ENCODE measurements around the gene SLC39A12. TPM values are rescaled to one million over a fixed set of nuclear protein-coding genes. Genes with fewer than 3 reads are reported as not detected.

The SLC39A12 gene
- total and polyA plus RNA-seq, 10 of the 15 experiments (the other 5 are each of a cell fraction or from before 2014, with no cell fraction given): 0.47 to 1.5 (median 0.68) TPM; not detected in 1

- no peak for TF ChIP-seq E4F1 (IDR thresholded peaks at IDR 0.05; ENCODE audit: borderline replicate concordance, partially characterized antibody)
- TF ChIP-seq TCF7 (IDR thresholded peaks at IDR 0.05; ENCODE audit: borderline replicate concordance): no peak
- TF ChIP-seq ZBED1 (IDR thresholded peaks at IDR 0.05; ENCODE audit: borderline replicate concordance): no peak
- no peak for TF ChIP-seq CEBPZ (IDR thresholded peaks at IDR 0.05; ENCODE audit: low read depth, low read length)
- no peak for TF ChIP-seq BCL11A (IDR thresholded peaks at IDR 0.05; ENCODE audit: low read depth, low read length)
- TF ChIP-seq SMARCA5 (IDR thresholded peaks at IDR 0.05): no peak
- no peak for TF ChIP-seq HDAC6 (IDR thresholded peaks at IDR 0.05; ENCODE audit: unreplicated experiment)
- TF ChIP-seq ZNF217 (IDR thresholded peaks at IDR 0.05): no peak
- no peak for TF ChIP-seq RCOR1 (conservative IDR thresholded peaks at IDR 0.05; ENCODE audit: low read depth, low read length)
- no peak for TF ChIP-seq CHD2 (IDR thresholded peaks at IDR 0.05; ENCODE audit: borderline replicate concordance, low read depth, low read length)
- TF ChIP-seq HCFC1 (IDR thresholded peaks at IDR 0.05; ENCODE audit: low read length): no peak
- no peak for TF ChIP-seq NFYA (IDR thresholded peaks at IDR 0.05; ENCODE audit: borderline replicate concordance, low read depth, low read length)
These were observed 3.1 kb downstream of the SLC39A12 start (continued) for GRCh38 chr10:17954861-17955260.
